Spleen (tissue), 7 donors: ENCODE measurements around the gene KCNAB2.

Experiments
- CTCF ChIP-seq, 11 experiments: fragments of 200-600 bp in 7 of 11; fragments of 450-650 bp in 4 of 11; sonication (generic) in 4 of 11; IDR thresholded peaks in 8 of 11; conservative IDR thresholded peaks in 3 of 11; 1 replicate in 7 of 11; 2 replicates in 4 of 11; pipeline versions ENCODE4 v1.4.0 to v1.8.0; 2016 to 2021; ENCODE audit warnings: antibody characterized with exemption in 11 of 11, inconsistent platforms in 4 of 11, mild to moderate bottlenecking in 1 of 11
- POLR2A ChIP-seq, 3 donors: fragments of 450-650 bp; IDR thresholded peaks; one replicate each; pipeline ENCODE4 v1.5.1; 2017; ENCODE audit warnings: antibody characterized with exemption in 3 of 3, mild to moderate bottlenecking in 1 of 3
- POLR2AphosphoS5 ChIP-seq, 3 donors: sonication (generic); formaldehyde crosslinking; IDR thresholded peaks; one replicate each; pipeline ENCODE4 v1.5.1; 2017; ENCODE audit warnings: antibody characterized with exemption in 3 of 3
- donor health status: DM: no; HTN: no; CAD: no; lungs with moderate emphysema.
- donor health status: DM: no; HTN: no; CAD: no.
- donor health status: DM: no; HTN: no; CAD: no.

GRCh38 chr1:6092211-6092610 lies 46.5 kb downstream of the KCNAB2 start:
- TF ChIP-seq POLR2AphosphoS5 (IDR thresholded peaks at IDR 0.05): no peak
- TF ChIP-seq CTCF (IDR thresholded peaks at IDR 0.05 in 8 of 11, conservative IDR thresholded peaks at IDR 0.05 in 3 of 11): no peak
- TF ChIP-seq POLR2A (IDR thresholded peaks at IDR 0.05): no peak
